Measurements from ENCODE around the gene WIPF2.
A peak's percentile ranks its signal among the peaks of the same experiment; 100 is the strongest.

Gene WIPF2

GRCh38 chr17:40218740-40219593 lies at the start of gene WIPF2:
TSS of gene WIPF2 (plus strand) at chr17:40219304. CDS start at chr17:40256460, 37,156 bp downstream.
- FAIRE-seq (peak; percentile 35), DNase-seq (ENCODE audit: low spot score) (peak; percentile 89)

- DNase-seq (ENCODE audit: low spot score) (no peak), FAIRE-seq (no peak)
These were observed 48.8 kb upstream of the WIPF2 start for GRCh38 chr17:40170325-40170724.

- FAIRE-seq: no peak
- peak; percentile 9 for DNase-seq (ENCODE audit: low spot score)
These were observed 47.4 kb upstream of the WIPF2 start for GRCh38 chr17:40171750-40172149.

- FAIRE-seq: no peak
- DNase-seq (ENCODE audit: low spot score): no peak
These were observed 45.9 kb upstream of the WIPF2 start for GRCh38 chr17:40173091-40173777.

GRCh38 chr17:40173778-40174135 lies 45.3 kb upstream of the WIPF2 start:
- DNase-seq (ENCODE audit: low spot score) (no peak), FAIRE-seq (no peak)

GRCh38 chr17:40174514-40174913 lies 44.6 kb upstream of the WIPF2 start:
- DNase-seq (ENCODE audit: low spot score): no peak
- FAIRE-seq: no peak

- no peak for DNase-seq (ENCODE audit: low spot score)
- no peak for FAIRE-seq
These were observed 43.0 kb upstream of the WIPF2 start for GRCh38 chr17:40175928-40176753.

- no peak for FAIRE-seq
- no peak for DNase-seq (ENCODE audit: low spot score)
These were observed 42.4 kb upstream of the WIPF2 start for GRCh38 chr17:40176754-40177110.

GRCh38 chr17:40177275-40177874 lies 41.7 kb upstream of the WIPF2 start, which contains the start of gene RAPGEFL1:
TSS of gene RAPGEFL1 (plus strand) at chr17:40177470. CDS start at chr17:40177862, 392 bp downstream.
- FAIRE-seq: no peak
- no peak for DNase-seq (ENCODE audit: low spot score)

GRCh38 chr17:40178021-40178601 lies 41.0 kb upstream of the WIPF2 start:
- DNase-seq (ENCODE audit: low spot score) (no peak), FAIRE-seq (no peak)

- FAIRE-seq: no peak
These were observed 40.4 kb upstream of the WIPF2 start for GRCh38 chr17:40178660-40179059.

GRCh38 chr17:40179923-40180659 lies 39.0 kb upstream of the WIPF2 start:
- FAIRE-seq: no peak
- DNase-seq (ENCODE audit: low spot score): peak; percentile 29

More at GRCh38 chr17:40178660-40179059, 40.4 kb upstream of the WIPF2 start:
- no peak for DNase-seq (ENCODE audit: low spot score)

- FAIRE-seq: no peak
- no peak for DNase-seq (ENCODE audit: low spot score)
These were observed 38.4 kb upstream of the WIPF2 start for GRCh38 chr17:40180694-40181093.

- FAIRE-seq (no peak), DNase-seq (ENCODE audit: low spot score) (no peak)
These were observed 37.9 kb upstream of the WIPF2 start for GRCh38 chr17:40181205-40181604.

- DNase-seq (ENCODE audit: low spot score) (no peak), FAIRE-seq (no peak)
These were observed 36.5 kb upstream of the WIPF2 start for GRCh38 chr17:40182606-40183005.

- no peak for DNase-seq (ENCODE audit: low spot score)
- no peak for FAIRE-seq
These were observed 31.9 kb upstream of the WIPF2 start for GRCh38 chr17:40187238-40187637.

GRCh38 chr17:40188694-40189093 lies 30.4 kb upstream of the WIPF2 start:
- FAIRE-seq: no peak

GRCh38 chr17:40190197-40191021 lies 28.7 kb upstream of the WIPF2 start:
- DNase-seq (ENCODE audit: low spot score) (no peak), FAIRE-seq (no peak)

More at GRCh38 chr17:40188694-40189093, 30.4 kb upstream of the WIPF2 start:
- DNase-seq (ENCODE audit: low spot score): no peak
